Adrenal gland (tissue), 12 donors: ENCODE measurements around the gene MAST4. TPM values are rescaled to one million over a fixed set of nuclear protein-coding genes. Genes with fewer than 3 reads are reported as not detected.

Source experiments
- DNase-seq, 7 donors: peaks; one replicate each; pipeline ENCODE4 v3.0.0-alpha.2; 2019 to 2020
- H3K27ac ChIP-seq, 5 donors: fragments of 200-600 bp; sonication (generic) in 4 of 5; 1 replicate in 3 of 5; 2 replicates in 2 of 5; pipeline versions ENCODE4 v1.5.1 to v1.8.0; 2016 to 2020; ENCODE audit warnings: mild to moderate bottlenecking in 1 of 5
- H3K27me3 ChIP-seq: fragments of 200-600 bp; 2 replicates; pipeline ENCODE4 v1.8.0; 2021
- H3K36me3 ChIP-seq, 2 donors: fragments of 200-600 bp; replicated peaks in 1 of 2; 1 replicate in 1 of 2; 2 replicates in 1 of 2; pipeline versions ENCODE4 v1.5.1 to v1.8.0; 2018 to 2022
- H3K4me1 ChIP-seq, 2 donors: fragments of 200-600 bp; replicated peaks in 1 of 2; 1 replicate in 1 of 2; 2 replicates in 1 of 2; pipeline versions ENCODE4 v1.5.1 to v1.8.0; 2018 to 2021
- H3K4me3 ChIP-seq, 4 donors: fragments of 200-600 bp; sonication (generic) in 3 of 4; one replicate each; pipeline ENCODE4 v1.5.1; 2016 to 2018
- H3K9me3 ChIP-seq, 3 donors: fragments of 200-600 bp; sonication (generic) in 1 of 3; replicated peaks in 1 of 3; 1 replicate in 2 of 3; 2 replicates in 1 of 3; pipeline versions ENCODE4 v1.5.1 to v1.8.0; 2016 to 2021
- CTCF ChIP-seq, 6 experiments: fragments of 450-650 bp in 4 of 6; fragments of 200-600 bp in 2 of 6; sonication (generic) in 1 of 6; IDR thresholded peaks; 1 replicate in 5 of 6; 2 replicates in 1 of 6; pipeline versions ENCODE4 v1.5.1 to v1.8.0; 2016 to 2021; ENCODE audit warnings: antibody characterized with exemption in 6 of 6, mild to moderate bottlenecking in 2 of 6, moderate library complexity in 1 of 6
- POLR2A ChIP-seq, 2 donors: fragments of 450-650 bp; IDR thresholded peaks; one replicate each; pipeline ENCODE4 v1.6.1; 2017; ENCODE audit warnings: antibody characterized with exemption in 2 of 2, mild to moderate bottlenecking in 2 of 2, moderate library complexity in 1 of 2
- WGBS, 4 donors: extraction: QIAGEN DNeasy Blood & Tissue Kit in 2 of 4; methylation state at CpG; one replicate each; pipeline versions ENCODE4 v1.1.5 to v1.1.7; 2013 to 2017; 5-methylcytosine and 5-hydroxymethylcytosine counted together
- intact Hi-C, 2 donors: fragments of 100-400 bp; cut with DNase I; formaldehyde crosslinking; loops; one replicate each; pipeline versions ENCODE4 v1.14.1 to v1.15.0; 2022 to 2023
- polyA plus RNA-seq, 3 donors: library from polyadenylated mRNA; stranded (reverse); fragments of 200-250 nt in 2 of 3; fragments of 350-450 nt in 1 of 3; fragmentation: Illumina TruSeq in 1 of 3; extraction: RNeasy Lipid Tissue Mini Kit (QIAGEN cat#74804) in 1 of 3; gene quantifications; one replicate each; pipeline ENCODE4 v1.2.3, GENCODE V29; 2013 to 2014
- total RNA-seq, 9 donors: library from RNA; depleted of rRNA in 4 of 9; stranded (reverse); fragments of >200 nt in 4 of 9; fragments of 120-200 nt in 1 of 9; fragmentation: NEBNext Ultra II Directional in 1 of 9; extraction: Animal tissue kit (Norgen Biotek cat#: 25700) in 1 of 9; gene quantifications; one replicate each; pipeline versions ENCODE4 v1.1.0 to v1.2.4, GENCODE V29; 2013 to 2023
- donor health status: healthy with polysubstance abuse.
- donor health status: Bipolar disorder and iron deficiency.
- donor health status: DM: yes; HTN: yes; CAD: no.
- donor health status: DM: no; HTN: no; CAD: no.
- donor health status: DM: no; HTN: no; CAD: no.
- donor health status: DM: yes; HTN: yes; CAD: no.

The MAST4 gene
- total and polyA plus RNA-seq, 12 donors: 12.3 to 95.0 (median 42.8) TPM

- TF ChIP-seq CTCF (IDR thresholded peaks at IDR 0.05): no peak
- TF ChIP-seq POLR2A (IDR thresholded peaks at IDR 0.05): no peak
- no peak for DNase-seq
- 91 to 95% (median 92%) methylated on average over 4 of the region's 4 CpGs for WGBS, 4 donors
Measured at GRCh38 chr5:66896171-66896570, 300.0 kb downstream of the MAST4 start.

GRCh38 chr5:66897356-66897755 lies 301.2 kb downstream of the MAST4 start:
- Histone ChIP-seq H3K27ac (no peak overlapping the region), H3K4me3 (no peak overlapping the region), H3K4me1 (peaks cover 0 to 3% of the 10 kb centered on the region in 2 donors), H3K9me3 (no peaks in the 10 kb centered on the region), H3K36me3 (no peaks in the 10 kb centered on the region), H3K27me3 (no peaks in the 10 kb centered on the region)
- TF ChIP-seq POLR2A (IDR thresholded peaks at IDR 0.05): no peak
- no peak for TF ChIP-seq CTCF (IDR thresholded peaks at IDR 0.05)
- DNase-seq: no peak
- intact Hi-C loops: no loop called here
- WGBS, 4 donors: 93 to 97% (median 95%) methylated on average over 9 of the region's 9 CpGs

More at GRCh38 chr5:66896171-66896570, 300.0 kb downstream of the MAST4 start:
- Histone ChIP-seq H3K4me1 (peaks cover 0 to 3% of the 10 kb centered on the region in 2 donors), H3K4me3 (no peak overlapping the region), H3K27me3 (no peaks in the 10 kb centered on the region), H3K27ac (no peak overlapping the region), H3K9me3 (no peaks in the 10 kb centered on the region), H3K36me3 (no peaks in the 10 kb centered on the region)
- intact Hi-C loops: no loop called here

- Histone ChIP-seq H3K27ac (no peak overlapping the region), H3K4me3 (no peak overlapping the region), H3K27me3 (no peaks in the 10 kb centered on the region), H3K4me1 (peaks cover 0 to 3% of the 10 kb centered on the region in 2 donors), H3K9me3 (no peaks in the 10 kb centered on the region), H3K36me3 (no peaks in the 10 kb centered on the region)
- intact Hi-C loops: no loop called here
- TF ChIP-seq POLR2A (IDR thresholded peaks at IDR 0.05): no peak
- no peak for TF ChIP-seq CTCF (IDR thresholded peaks at IDR 0.05)
- 88 to 94% (median 92%) methylated on average over 2 of the region's 2 CpGs for WGBS, 4 donors
- no peak for DNase-seq
Measured at GRCh38 chr5:66898241-66898995, 302.2 kb downstream of the MAST4 start.

GRCh38 chr5:66903218-66903617 lies 307.0 kb downstream of the MAST4 start:
- H3K9me3 ChIP-seq: no peaks in the 10 kb centered on the region
- intact Hi-C loops: no loop called here
- H3K36me3 ChIP-seq: no peaks in the 10 kb centered on the region
- H3K4me3 ChIP-seq: no peak overlapping the region
- H3K27me3 ChIP-seq: no peaks in the 10 kb centered on the region
- 96 to 100% (median 99%) methylated on average over 1 of the region's 1 CpG for WGBS, 4 donors
- peaks cover 0 to 3% of the 10 kb centered on the region in 2 donors for H3K4me1 ChIP-seq
- DNase-seq: no peak
- TF ChIP-seq POLR2A (IDR thresholded peaks at IDR 0.05) (no peak), CTCF (IDR thresholded peaks at IDR 0.05) (no peak)
- H3K27ac ChIP-seq: no peak overlapping the region
